ENCODE measurements around the gene PNPLA1. TPM values are rescaled to one million over a fixed set of nuclear protein-coding genes. Genes with fewer than 3 reads are reported as not detected.

PNPLA1 gene
- total RNA-seq, 4 donors from 2014 or later: 26.7 to 54.2 (median 30.0) TPM

GRCh38 chr6:36224918-36225461 lies 44.9 kb upstream of the PNPLA1 start:
- intact Hi-C loops (cut with DNase I; ENCODE audit: low total_unique reads): no loop called here
- DNase-seq (ENCODE audit: low spot score in 2 of 2): no peak
- 80 to 83% methylated on average over 5 of the region's 5 CpGs for WGBS, 2 donors
- H3K4me3 ChIP-seq (ENCODE audit: low read depth, poor library complexity, severe bottlenecking): no peak overlapping the region
- no peak for TF ChIP-seq POLR2A (IDR thresholded peaks at IDR 0.05)
- TF ChIP-seq CTCF (IDR thresholded peaks at IDR 0.05): no peak

GRCh38 chr6:36226438-36227047 lies 43.3 kb upstream of the PNPLA1 start:
- 74 to 87% methylated on average over 4 of the region's 4 CpGs for WGBS, 2 donors
- intact Hi-C loops (cut with DNase I; ENCODE audit: low total_unique reads): no loop called here
- no peak overlapping the region for H3K4me3 ChIP-seq (ENCODE audit: low read depth, poor library complexity, severe bottlenecking)
- peak in 1 of 2 donors; percentile 40 for DNase-seq (ENCODE audit: low spot score in 2 of 2)
- TF ChIP-seq CTCF (IDR thresholded peaks at IDR 0.05): no peak
- TF ChIP-seq POLR2A (IDR thresholded peaks at IDR 0.05): no peak

GRCh38 chr6:36227379-36228228 lies 42.3 kb upstream of the PNPLA1 start:
- peak in 1 of 2 donors; percentile 52 for DNase-seq (ENCODE audit: low spot score in 2 of 2)
- intact Hi-C loops (cut with DNase I; ENCODE audit: low total_unique reads): no loop called here
- TF ChIP-seq POLR2A (IDR thresholded peaks at IDR 0.05): no peak
- H3K4me3 ChIP-seq (ENCODE audit: low read depth, poor library complexity, severe bottlenecking): no peak overlapping the region
- 69 to 70% methylated on average over 1 of the region's 1 CpG for WGBS, 2 donors

- peak in 1 of 2 donors; percentile 78 for DNase-seq (ENCODE audit: low spot score in 2 of 2)
- intact Hi-C loops (cut with DNase I; ENCODE audit: low total_unique reads): no loop called here
- TF ChIP-seq CTCF (IDR thresholded peaks at IDR 0.05): no peak
- no peak for TF ChIP-seq POLR2A (IDR thresholded peaks at IDR 0.05)
- H3K4me3 ChIP-seq (ENCODE audit: low read depth, poor library complexity, severe bottlenecking): no peak overlapping the region
- 85 to 93% methylated on average over 5 of the region's 5 CpGs for WGBS, 2 donors
Measured at GRCh38 chr6:36229223-36229622, 40.6 kb upstream of the PNPLA1 start.

- no peak for TF ChIP-seq CTCF (IDR thresholded peaks at IDR 0.05)
- TF ChIP-seq POLR2A (IDR thresholded peaks at IDR 0.05): no peak
- intact Hi-C loops (cut with DNase I; ENCODE audit: low total_unique reads): no loop called here
- 70 to 84% methylated on average over 7 to 11 of the region's 11 CpGs for WGBS, 2 donors
- no peak overlapping the region for H3K4me3 ChIP-seq (ENCODE audit: low read depth, poor library complexity, severe bottlenecking)
- peak in 1 of 2 donors; percentile 54 for DNase-seq (ENCODE audit: low spot score in 2 of 2)
Measured at GRCh38 chr6:36230371-36230770, 39.5 kb upstream of the PNPLA1 start.

GRCh38 chr6:36232172-36232571 lies 37.7 kb upstream of the PNPLA1 start:
- DNase-seq (ENCODE audit: low spot score in 2 of 2): no peak
- H3K4me3 ChIP-seq (ENCODE audit: low read depth, poor library complexity, severe bottlenecking): no peak overlapping the region
- TF ChIP-seq CTCF (IDR thresholded peaks at IDR 0.05) (no peak), POLR2A (IDR thresholded peaks at IDR 0.05) (no peak)
- 81 to 93% methylated on average over 4 of the region's 4 CpGs for WGBS, 2 donors
- intact Hi-C loops (cut with DNase I; ENCODE audit: low total_unique reads): no loop called here
